GDM1 (cell line): Measurements from ENCODE around the gene PRKAR2A.
"Not testable (repeated sequence)": the region's sequence is repeated elsewhere in the genome, so short reads cannot be mapped to it uniquely, and the experiment has no call there.

Experiments
- DNase-seq: peaks from one replicate; lab custom pipeline; 2025; lab: John Stamatoyannopoulos, UW

The PRKAR2A gene

DNA sequence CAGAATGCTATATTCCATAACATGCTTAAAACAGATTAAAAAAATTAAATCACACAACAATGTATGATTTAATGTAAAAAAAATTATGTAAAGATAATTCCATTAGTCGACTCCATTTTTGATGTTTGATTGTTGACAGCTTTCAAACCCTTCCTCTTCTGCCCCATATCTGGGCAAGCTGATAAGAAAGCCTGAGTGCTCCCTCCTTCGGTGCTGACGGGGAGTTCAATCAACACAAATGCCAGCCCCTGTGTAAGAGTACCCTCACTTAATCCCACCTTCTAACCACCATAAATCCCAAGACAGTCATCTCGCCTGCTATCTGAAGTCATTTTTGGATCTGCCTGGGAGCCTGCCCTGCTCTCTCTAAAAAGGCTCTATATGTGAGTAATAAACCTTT is 70.8 kb downstream of the PRKAR2A start:
- no peak for DNase-seq

DNA sequence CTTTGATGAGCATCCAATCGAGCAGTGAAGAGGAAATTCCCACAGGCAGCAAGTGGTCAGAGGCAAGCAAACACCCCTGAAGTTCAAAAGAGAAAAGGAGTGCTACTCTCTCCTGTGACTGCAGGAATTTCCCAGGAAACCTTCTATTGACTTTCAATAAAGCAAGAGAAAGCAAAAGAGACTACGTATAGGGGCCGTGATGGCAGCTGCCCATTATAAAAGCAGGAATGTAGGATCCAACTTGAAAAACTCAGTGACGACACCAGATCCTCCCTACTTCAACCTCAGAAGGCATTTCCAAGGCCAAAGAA is 77.5 kb downstream of the PRKAR2A start:
- DNase-seq = no peak

DNA sequence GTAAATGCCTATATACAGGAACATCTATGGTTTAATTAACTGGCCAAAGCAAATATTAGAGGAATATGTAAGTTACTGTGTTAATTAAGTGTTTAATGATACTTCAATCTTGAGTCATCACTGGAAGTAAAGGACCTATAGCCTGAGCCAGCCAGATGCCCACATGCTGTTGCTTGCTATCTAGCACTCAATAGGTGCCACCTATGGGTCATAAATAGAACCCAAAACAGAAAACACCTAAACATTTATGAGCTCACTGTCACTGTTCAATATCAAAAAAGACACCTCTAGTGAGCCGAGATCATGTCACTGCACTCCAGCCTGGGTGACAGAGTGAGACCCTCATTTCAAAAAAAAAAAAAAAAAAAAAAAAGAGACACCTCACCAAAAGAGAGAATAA is 82.3 kb downstream of the PRKAR2A start:
- DNase-seq = no peak

DNA sequence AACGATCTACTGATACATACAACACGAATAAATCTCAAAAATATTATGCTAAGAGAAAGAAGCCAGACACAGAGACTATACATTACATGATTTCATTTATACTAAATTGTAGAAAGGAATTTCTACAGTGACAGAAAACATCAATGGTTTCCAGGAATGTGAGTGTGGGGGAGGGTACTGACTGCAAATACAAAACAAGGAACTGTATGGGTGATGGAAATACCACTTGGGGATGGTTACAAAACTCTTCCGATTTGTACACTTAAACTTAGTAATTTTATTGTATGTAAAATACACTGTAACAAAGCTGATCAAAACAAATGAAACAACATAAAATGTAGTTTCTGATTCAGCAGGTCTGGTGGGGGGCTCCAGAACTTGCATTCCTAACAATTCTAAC is 84.9 kb downstream of the PRKAR2A start:
- no peak for DNase-seq

DNA sequence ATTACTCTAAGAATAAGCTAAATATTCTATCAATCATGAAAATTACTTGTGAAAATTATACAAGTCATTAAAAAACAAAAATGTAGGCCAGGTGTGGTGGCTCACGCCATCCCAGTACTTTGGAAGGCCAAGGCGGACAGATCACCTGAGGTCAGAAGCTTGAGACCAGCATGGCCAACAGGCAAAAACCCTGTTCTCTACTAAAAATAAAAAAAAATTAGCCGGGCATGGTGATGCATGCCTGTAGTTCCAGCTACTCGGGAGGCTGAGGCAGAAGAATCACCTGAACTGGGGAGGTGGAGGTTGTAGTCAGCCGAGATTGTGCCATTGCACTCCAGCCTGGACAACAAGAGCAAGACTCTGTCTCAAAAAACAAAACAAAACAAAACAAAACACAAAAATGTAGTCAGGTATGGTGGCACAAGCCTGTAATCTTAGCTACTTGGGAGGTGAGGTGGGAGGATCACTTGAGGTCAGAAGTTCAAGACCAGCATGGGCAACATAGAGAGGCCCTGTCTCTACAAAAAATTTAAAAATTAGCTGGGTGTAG is 87.6 kb downstream of the PRKAR2A start:
- DNase-seq = not testable (repeated sequence)

DNA sequence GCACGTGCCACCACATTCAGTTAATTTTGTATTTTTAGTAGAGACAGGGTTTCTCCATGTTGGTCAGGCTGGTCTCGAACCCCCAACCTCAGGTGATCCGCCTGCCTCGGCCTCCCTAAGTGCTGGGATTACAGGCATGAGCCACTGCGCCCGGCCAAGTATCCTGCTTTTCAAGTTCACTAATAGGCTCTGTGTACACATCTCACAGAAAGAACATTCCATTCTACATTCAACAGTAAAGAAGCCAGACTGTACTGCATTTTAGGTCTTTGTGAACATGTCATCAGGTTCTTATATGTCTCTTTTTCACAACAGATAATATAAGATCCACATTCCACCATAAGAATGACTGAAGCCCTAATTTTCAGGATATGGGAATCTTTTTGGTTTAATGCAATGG is 88.1 kb downstream of the PRKAR2A start:
- not testable (repeated sequence) for DNase-seq

DNA sequence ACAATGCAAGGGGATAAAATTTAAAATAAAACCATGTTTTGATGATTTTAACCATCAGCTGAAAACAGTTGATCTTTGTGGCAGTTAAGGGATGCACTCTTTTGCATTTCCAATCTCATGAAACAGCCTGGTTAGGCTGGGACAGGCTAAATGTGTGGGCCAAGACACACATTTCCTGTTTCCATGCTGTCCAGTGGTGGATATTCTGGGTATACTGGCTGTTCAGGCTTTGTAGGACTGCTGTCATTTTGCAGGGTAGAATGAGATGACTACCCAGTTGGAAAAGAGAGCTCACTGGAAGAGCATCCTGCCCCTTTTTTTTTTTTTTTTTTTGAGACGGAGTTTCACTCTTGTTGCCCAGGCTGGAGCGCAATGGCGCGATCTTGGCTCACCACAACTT is 88.6 kb downstream of the PRKAR2A start:
- no peak for DNase-seq

DNA sequence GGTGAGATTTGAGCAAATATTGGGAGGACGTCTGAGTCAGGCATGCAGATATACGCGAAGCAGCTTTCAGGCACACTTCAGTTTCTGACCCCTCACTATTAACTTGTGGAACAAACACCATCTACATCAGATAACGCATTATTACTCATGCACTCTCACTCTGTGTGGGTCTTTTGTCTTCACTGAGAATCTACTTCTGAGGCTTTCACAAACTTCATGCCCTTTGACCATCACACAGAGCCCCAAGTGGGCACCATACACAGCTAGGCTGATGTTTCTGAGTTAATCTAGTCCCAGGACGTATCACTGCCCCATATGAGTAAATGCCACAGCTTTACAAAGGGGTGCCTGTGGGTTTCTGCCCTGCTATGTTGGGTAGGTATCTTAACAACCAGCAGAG is 91.0 kb downstream of the PRKAR2A start:
- DNase-seq = no peak

DNA sequence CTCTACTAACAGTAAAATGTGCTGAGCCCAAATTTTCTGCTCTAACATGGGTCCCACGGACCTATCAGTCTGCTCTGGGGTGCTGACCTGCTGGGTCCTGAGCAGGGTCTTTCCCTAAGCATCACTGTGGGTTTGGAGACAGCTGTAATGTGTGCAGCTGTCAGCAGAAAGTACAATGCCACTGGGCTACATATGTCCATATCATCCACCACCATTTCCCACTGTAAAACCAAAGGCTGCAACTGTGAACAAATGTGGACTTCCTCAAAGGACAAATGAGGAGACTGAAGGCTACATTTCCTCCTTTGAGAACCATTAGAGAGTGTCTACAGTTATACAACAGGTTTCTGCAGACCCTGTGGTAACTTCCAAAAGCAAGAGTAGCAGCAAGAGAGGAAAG is 96.8 kb downstream of the PRKAR2A start:
- peak; percentile 41 for DNase-seq

DNA sequence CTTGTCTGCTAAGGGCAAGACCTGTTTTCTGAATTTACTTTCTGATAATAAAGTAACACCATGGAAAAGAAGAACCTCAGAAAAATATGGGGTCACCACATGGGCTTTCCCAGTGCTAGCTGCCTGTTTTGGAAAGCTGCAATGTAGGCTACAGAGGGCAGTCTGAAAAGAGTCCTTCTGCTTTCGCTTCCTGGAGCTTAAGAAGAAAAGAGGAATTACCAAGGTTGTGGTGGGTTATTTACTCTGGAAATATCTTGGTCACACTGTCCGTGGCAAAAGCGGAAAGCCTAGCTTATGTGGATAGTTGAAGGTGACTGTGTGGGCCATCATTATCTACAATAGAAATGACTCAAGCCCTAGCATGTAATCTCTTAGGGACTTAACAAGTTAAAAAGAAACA is 98.9 kb downstream of the PRKAR2A start:
- DNase-seq = no peak

DNA sequence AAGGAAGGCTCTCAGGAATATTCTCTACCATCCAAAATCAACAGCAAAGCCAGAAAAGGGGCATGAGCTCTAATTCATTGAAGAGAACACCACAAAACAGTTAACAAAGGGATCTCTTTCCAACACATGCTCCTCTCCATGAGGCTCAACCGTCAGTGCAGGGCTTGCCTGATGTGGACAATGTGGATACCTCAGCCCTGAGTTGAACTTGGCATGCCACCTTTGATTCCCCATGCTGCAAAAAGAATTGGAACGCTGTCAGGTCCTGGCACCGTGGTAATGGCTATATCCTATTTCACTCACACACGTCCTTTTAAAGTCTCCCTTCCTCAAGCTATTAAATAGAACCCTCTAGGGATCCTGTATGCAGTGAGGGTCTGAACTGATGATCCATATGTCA is 100.0 kb downstream of the PRKAR2A start:
- DNase-seq = no peak

DNA sequence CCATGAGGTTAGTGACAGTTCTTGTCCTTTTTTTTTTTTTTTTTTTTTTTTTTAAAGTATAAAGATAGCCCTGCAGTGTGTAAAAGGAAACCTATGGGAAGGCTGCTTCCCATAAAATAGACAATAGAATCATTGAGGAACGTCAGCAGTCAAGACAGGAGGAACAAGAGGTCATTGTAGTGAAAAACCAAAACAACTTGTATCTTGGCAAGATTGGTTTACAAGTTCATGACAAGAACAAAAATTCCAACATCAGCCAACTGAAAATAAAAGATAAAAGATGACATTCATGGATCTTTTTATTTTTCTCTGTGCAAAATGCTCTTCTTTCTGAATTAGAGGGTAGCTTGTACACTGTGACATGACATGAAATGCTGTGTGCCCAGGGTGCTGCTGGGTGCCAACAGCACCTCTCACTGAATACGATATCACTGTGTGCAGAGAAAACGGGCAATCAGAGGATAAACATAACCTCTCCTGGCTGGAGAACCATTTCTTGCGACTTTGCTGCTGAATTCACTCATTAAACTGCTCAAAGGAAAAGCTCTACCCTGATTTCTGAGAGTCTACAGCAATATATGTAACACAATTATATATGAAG is 100.6 kb downstream of the PRKAR2A start:
- no peak for DNase-seq

DNA sequence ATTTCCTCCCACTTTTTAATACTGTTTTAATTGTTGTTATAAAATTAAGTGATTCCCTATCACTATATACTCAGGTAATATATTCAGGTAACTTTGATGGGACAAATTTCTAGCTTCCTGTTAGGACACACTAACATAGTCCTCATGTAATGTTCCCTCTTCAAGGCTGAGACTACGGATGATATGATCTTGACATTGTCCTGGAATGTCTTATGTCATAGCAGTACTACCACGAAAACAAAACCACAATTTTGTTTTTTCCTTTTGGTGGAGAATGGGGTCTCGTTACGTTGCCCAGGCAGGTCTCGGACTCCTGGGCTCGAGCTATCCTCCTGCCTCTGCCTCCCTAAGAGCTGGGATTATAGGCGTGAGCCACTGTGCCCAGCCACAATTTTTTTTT is 103.9 kb downstream of the PRKAR2A start:
- no peak for DNase-seq

DNA sequence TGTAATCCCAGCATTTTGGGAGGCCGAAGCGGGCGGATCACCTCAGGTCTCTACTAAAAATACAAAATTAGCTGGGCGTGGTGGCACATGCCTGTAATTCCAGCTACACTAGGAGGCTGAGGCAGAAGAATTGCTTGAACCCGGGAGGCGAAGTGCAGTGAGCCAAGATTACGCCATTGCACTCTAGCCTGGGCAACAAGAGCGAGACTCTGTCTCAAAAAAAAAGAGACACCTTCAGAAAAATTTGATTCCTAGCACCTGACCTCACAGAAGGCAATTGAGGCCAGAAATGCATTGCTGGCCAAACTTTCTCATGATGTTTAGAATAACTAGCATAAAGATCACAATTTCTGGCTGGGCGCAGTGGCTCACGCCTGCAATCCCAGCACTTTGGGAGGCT is 106.4 kb downstream of the PRKAR2A start:
- DNase-seq = not testable (repeated sequence)

DNA sequence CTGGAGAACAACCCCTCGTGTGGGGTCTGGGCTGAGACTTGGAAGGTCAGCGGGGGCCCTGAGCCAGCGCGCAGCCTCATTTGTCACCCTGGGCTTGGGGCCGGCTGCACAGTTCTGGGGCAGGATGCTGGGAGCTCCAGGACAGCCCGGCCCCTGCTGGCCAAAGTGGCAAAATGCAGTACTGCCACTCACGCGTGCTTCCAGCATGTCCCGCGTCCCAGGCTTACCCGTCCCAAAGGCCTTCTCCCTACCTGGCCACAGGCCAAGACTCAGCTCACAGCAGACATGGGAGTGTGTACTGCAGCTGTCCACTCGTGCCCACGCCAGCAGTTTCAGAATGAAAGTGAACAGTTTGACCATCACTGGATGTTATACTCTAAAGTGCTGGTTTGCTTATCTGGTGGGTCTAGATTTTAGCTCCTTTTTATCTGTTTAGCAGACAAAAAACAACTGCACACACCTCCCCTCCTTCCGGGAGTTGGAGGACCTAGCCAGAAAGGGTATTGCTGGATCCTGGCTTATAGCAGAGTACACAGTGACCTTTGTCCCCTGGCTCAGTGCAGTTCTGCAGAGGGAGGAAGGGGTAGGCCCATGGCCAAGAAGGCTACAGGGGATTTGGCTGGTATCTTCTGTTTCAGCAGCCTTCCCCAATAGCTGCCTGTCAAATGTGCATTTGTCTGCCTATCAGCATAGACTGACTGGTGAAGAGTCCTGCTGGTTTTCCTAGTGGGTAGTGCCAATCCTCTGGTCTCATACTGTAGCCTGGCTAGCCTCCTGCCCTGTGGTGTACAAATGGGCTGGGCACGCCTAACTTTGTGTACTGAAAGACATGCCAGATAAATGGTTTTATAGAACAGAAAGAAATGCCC is 107.5 kb downstream of the PRKAR2A start:
- no peak for DNase-seq

DNA sequence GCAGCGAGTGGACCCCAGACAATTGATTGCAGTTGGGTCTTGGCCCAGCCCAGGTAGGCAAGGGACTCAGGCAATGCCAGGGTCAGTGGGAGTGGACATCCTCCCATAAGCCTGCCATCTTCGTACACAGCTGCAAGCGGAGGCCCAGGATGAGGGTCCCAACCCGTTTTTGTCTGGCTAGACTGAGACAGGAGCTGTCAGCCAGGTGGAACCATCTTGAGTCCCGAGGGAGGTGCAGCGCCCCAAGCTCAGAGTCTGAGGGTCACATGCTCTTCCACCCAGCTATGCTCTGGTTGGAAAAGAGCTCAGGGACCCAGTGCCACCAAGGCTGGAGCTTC is 108.1 kb downstream of the PRKAR2A start:
- no peak for DNase-seq

DNA sequence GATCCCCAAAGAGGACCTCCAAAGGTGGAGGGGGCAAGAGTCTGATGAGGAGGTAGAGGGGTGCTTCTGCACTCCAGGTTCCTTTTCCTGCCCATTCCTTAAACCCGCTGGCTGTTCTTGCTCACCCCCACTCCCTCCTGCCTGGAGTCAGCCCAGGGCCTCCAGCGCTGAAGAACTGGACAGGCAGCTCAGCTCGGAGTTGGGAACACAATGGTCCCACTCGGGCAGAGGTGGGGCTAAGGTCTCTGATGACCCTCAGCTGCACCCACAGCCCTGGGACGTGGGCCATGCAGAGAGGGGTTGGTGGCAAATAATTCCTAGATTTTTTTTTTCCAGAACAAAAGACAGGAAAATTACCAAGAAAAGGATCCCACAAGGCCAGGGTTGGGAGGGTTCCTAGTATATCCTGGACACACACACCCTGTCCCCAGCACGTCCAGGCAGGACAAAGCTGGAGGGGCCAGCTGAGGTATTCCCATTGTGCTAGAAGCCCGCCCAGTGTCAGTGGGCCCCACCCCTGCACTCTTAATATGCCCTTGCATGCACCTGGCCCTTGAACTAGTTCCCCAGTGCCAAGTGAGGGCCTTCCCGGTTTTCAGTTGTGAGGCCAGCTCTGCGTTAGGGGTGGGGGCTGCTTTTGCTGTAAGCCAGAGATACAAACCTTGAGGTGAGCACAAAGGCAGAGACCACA is 108.6 kb downstream of the PRKAR2A start:
- DNase-seq = no peak

DNA sequence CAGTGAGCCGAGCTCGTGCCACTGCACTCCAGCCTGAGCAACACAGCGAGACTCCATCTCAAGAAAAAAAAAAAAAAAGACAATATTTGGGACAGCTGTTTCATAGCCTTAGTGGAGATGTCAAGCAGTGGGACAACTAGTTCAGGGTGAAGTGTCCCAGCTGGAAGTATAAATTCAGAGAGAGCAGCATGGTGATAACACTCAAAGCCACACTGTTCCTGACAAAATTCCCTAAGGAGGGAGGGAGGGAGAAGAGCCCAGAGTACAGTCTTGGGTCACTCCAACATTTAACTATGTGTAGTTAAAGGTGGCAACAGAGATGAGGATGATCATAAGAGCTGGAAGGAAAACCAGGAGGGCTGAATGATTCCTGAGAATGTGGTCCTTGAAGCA is 109.5 kb downstream of the PRKAR2A start:
- DNase-seq = no peak

DNA sequence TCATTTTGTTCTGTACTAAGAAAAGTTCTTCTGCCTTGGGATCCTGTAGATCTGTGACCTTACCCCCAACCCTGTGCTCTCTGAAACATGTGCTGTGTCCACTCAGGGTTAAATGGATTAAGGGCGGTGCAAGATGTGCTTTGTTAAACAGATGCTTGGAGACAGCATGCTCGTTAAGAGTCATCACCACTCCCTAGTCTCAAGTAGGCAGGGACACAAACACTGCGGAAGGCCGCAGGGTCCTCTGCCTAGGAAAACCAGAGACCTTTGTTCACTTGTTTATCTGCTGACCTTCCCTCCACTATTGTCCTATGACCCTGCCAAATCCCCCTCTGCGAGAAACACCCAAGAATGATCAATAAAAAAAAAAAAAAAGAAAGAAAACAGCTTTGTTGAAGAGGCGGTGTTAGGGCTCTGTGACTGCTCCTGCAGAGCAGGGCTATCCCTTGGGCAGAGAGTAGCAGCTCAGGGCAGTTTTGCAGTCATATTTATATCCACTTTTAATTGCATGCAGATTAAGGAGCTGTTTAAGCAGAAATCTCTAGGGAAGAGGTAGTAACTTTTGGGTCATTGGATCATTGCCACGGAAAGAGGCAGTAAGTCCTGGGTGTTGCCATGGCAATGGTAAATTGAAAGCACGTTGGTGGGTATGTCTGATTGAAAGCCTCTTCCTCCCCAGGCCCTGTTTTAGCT is 112.5 kb downstream of the PRKAR2A start:
- DNase-seq = not testable (repeated sequence)

DNA sequence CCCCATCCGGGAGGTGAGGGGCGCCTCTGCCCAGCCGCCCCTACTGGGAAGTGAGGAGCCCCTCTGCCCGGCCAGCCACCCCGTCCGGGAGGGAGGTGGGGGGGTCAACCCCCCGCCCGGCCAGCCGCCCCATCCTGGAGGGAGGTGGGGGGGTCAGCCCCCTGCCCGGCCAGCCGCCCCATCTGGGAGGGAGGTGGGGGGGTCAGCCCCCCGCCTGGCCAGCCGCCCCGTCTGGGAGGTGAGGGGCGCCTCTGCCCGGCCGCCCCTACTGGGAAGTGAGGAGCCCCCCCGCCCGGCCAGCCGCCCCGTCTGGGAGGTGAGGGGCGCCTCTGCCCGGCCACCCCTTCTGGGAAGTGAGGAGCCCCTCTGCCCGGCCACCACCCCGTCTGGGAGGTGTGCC is 113.1 kb downstream of the PRKAR2A start:
- not testable (repeated sequence) for DNase-seq

DNA sequence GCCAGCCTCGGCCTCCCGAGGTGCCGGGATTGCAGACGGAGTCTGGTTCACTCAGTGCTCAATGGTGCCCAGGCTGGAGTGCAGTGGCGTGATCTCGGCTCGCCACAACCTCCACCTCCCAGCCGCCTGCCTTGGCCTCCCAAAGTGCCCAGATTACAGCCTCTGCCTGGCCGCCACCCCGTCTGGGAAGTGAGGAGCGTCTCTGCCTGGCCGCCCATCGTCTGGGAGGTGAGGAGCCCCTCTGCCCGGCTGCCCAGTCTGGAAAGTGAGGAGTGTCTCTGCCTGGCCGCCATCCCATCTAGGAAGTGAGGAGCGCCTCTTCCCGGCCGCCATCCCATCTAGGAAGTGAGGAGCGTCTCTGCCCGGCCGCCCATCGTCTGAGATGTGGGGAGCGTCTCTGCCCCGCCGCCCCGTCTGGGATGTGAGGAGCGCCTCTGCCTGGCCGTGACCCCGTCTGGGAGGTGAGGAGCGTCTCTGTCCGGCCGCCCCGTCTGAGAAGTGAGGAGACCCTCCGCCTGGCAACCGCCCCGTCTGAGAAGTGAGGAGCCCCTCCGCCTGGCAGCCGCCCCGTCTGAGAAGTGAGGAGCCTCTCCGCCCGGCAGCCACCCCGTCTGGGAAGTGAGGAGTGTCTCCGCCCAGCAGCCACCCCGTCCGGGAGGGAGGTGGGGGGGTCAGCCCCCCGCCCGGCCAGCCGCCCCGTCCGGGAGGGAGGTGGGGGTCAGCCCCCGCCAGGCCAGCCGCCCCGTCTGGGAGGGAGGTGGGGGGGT is 113.7 kb downstream of the PRKAR2A start:
- DNase-seq = not testable (repeated sequence)

DNA sequence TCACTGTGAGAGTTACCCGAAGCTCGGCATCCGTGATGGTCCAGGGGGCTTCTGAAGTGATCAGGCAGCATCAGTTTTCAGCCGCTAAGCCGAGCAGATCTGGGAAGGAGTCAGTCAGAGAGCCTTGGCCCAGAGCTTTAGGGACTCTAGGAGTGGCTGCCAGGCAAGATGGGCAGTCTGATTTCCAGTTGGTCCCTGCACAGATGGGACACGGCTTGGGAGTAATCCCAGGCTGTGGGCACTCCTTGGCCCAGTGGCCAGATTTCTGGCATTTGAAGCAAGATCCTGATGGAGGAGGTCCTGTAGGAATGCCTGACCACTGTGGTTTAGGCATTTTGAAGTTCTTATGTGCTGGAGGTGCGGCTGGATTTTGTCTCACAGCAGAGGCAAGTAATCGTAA is 120.2 kb downstream of the PRKAR2A start:
- no peak for DNase-seq
